Measurements from ENCODE around the gene MYL7.

DNA sequence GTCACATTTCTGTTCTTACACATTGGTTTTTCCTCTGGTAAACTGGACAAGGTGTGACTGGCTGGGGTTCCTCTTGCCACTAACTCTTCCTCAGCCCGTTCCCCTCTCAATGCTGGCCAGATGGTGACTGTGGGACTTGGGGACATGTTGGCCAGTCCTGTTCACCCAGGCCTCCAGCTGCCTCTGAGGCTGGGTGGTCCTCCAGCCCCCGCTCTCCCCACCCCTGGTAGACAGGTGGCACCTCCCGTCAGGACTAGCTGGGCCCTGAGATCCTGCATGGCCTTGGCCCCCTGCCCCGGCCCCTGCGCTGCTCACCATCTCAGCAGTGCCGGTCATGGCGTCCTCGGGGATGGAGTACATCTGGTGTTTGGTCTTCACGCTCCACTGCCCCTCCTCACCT, 10.8 kb upstream of the MYL7 start:
- TF ChIP-seq CTCF (IDR thresholded peaks at IDR 0.05; ENCODE audit: insufficient read depth, low read length, poor library complexity, severe bottlenecking) (no peak), EZH2phosphoT487 (conservative IDR thresholded peaks at IDR 0.05; ENCODE audit: low read length) (no peak)
